Stimulated activated CD4-positive, alpha-beta T cell treated with anti-CD3 and anti-CD28 coated beads, TNF-alpha, amount 100 ng/mL, for 1 hour (primary cell): ENCODE measurements around the gene AEBP2.
"Not testable (repeated sequence)": the region's sequence is repeated elsewhere in the genome, so short reads cannot be mapped to it uniquely, and the experiment has no call there.

Experiments used
- DNase-seq, 3 donors: peaks; one replicate each; pipeline ENCODE4 v3.0.0-alpha.2; 2020; ENCODE audit warnings: low read depth in 3 of 3, low spot score in 1 of 3

The AEBP2 gene

GRCh38 chr12:19421503-19422282 is 17.6 kb upstream of the AEBP2 start:
- DNase-seq: no peak

GRCh38 chr12:19423166-19423930 is 15.9 kb upstream of the AEBP2 start:
- no peak for DNase-seq

GRCh38 chr12:19428246-19428645 is 11.0 kb upstream of the AEBP2 start:
- no peak for DNase-seq

GRCh38 chr12:19429491-19429890 is 9.8 kb upstream of the AEBP2 start:
- not testable (repeated sequence) for DNase-seq

- no peak for DNase-seq
These were observed 8.3 kb upstream of the AEBP2 start for GRCh38 chr12:19430988-19431387.

- DNase-seq: no peak
These were observed 7.6 kb upstream of the AEBP2 start for GRCh38 chr12:19431407-19432308.

- no peak for DNase-seq
These were observed 6.8 kb upstream of the AEBP2 start for GRCh38 chr12:19432309-19433170.

- no peak for DNase-seq
These were observed 4.8 kb upstream of the AEBP2 start for GRCh38 chr12:19434538-19434937.

GRCh38 chr12:19435831-19436497 is 3.3 kb upstream of the AEBP2 start:
- DNase-seq: no peak

- no peak for DNase-seq
These were observed 2.4 kb upstream of the AEBP2 start for GRCh38 chr12:19436931-19437330.

- DNase-seq: no peak
These were observed 1.3 kb upstream of the AEBP2 start for GRCh38 chr12:19437996-19438395.

GRCh38 chr12:19440019-19440858 is 947 bp downstream of the AEBP2 start:
- peak; percentile 2 to 34 (median 17) for DNase-seq

- no peak for DNase-seq
These were observed 1.6 kb downstream of the AEBP2 start for GRCh38 chr12:19440916-19441315.

- DNase-seq: no peak
These were observed 4.3 kb downstream of the AEBP2 start for GRCh38 chr12:19443585-19443984.

GRCh38 chr12:19444097-19444496 is 4.8 kb downstream of the AEBP2 start:
- DNase-seq: no peak

GRCh38 chr12:19447386-19447785 is 8.1 kb downstream of the AEBP2 start:
- DNase-seq: no peak

GRCh38 chr12:19449814-19450213 is 10.5 kb downstream of the AEBP2 start:
- DNase-seq: no peak

- DNase-seq: no peak
These were observed 11.1 kb downstream of the AEBP2 start for GRCh38 chr12:19450362-19450761.

GRCh38 chr12:19451196-19451595 is 11.9 kb downstream of the AEBP2 start:
- DNase-seq: no peak
